Astrocyte of the cerebellum (primary cell): ENCODE results near the gene SORCS2.

Source experiments
- DNase-seq: peaks from one replicate; pipeline ENCODE4 v3.0.0-alpha.2; 2011; ENCODE audit warnings: low read depth
- H3K4me3 ChIP-seq: 2 replicates; pipeline ENCODE4 v1.5.1; 2011; ENCODE audit warnings: mild to moderate bottlenecking, low read depth, low read length, moderate library complexity
- CTCF ChIP-seq: IDR thresholded peaks from 2 replicates; pipeline ENCODE4 v1.5.1; 2012; ENCODE audit warnings: low read length, low read depth, moderate library complexity, mild to moderate bottlenecking; ENCODE audit errors: missing control alignments
- in situ Hi-C: cut with HindIII; loops from 2 replicates; pipeline ENCODE4 v1.10.0; 2017; ENCODE audit warnings: low sequenced_read_pairs

SORCS2 gene

GRCh38 chr4:7224878-7225533, 32.7 kb downstream of the SORCS2 start:
- TF ChIP-seq CTCF, result no peak
- no peak for DNase-seq
- H3K4me3 ChIP-seq, result no peak overlapping the region
- in situ Hi-C loops, result loop anchor here (5.0 kb wide), 2 partner anchors 62 to 102 kb away; no protein-coding TSS in a partner anchor

- DNase-seq, result no peak
- in situ Hi-C loops, result no loop called here
- H3K4me3 ChIP-seq, result no peak overlapping the region
- TF ChIP-seq CTCF, result no peak
Observed at GRCh38 chr4:7226439-7226838, 34.1 kb downstream of the SORCS2 start.

- TF ChIP-seq CTCF, result no peak
- H3K4me3 ChIP-seq, result no peak overlapping the region
- no peak for DNase-seq
- in situ Hi-C loops, result no loop called here
Observed at GRCh38 chr4:7227008-7227407, 34.7 kb downstream of the SORCS2 start.

GRCh38 chr4:7228734-7229133, 36.4 kb downstream of the SORCS2 start:
- DNase-seq, result no peak
- no peak overlapping the region for H3K4me3 ChIP-seq
- no peak for TF ChIP-seq CTCF
- in situ Hi-C loops, result no loop called here

GRCh38 chr4:7232061-7232650, 39.8 kb downstream of the SORCS2 start:
- in situ Hi-C loops, result no loop called here

GRCh38 chr4:7233006-7233580, 40.8 kb downstream of the SORCS2 start:
- H3K4me3 ChIP-seq, result no peak overlapping the region

More at GRCh38 chr4:7232061-7232650, 39.8 kb downstream of the SORCS2 start:
- DNase-seq, result no peak
- TF ChIP-seq CTCF, result no peak
- H3K4me3 ChIP-seq, result no peak overlapping the region

More at GRCh38 chr4:7233006-7233580, 40.8 kb downstream of the SORCS2 start:
- no peak for TF ChIP-seq CTCF
- in situ Hi-C loops, result no loop called here
- DNase-seq, result no peak
